Suprapubic skin (tissue), 4 donors: Measurements from ENCODE around the gene KDM6A.

Source experiments
- EP300 ChIP-seq: sonication (generic); formaldehyde crosslinking; IDR thresholded peaks from one replicate; pipeline ENCODE4 v1.6.1; 2017; ENCODE audit warnings: antibody characterized with exemption
- POLR2AphosphoS5 ChIP-seq, 3 donors: sonication (generic); formaldehyde crosslinking; IDR thresholded peaks; one replicate each; pipeline ENCODE4 v1.6.1; 2017; ENCODE audit warnings: antibody characterized with exemption in 3 of 3
- TF ChIP-seq, protein P1 (sequence below), 2 donors: fragments of 200-600 bp in 1 of 2; fragments of 450-650 bp in 1 of 2; sonication (generic) in 1 of 2; IDR thresholded peaks; one replicate each; pipeline ENCODE4 v1.5.1; 2016 to 2019; ENCODE audit warnings: antibody characterized with exemption in 2 of 2, mild to moderate bottlenecking in 1 of 2, moderate library complexity in 1 of 2

- TF ChIP-seq, protein P1, sequence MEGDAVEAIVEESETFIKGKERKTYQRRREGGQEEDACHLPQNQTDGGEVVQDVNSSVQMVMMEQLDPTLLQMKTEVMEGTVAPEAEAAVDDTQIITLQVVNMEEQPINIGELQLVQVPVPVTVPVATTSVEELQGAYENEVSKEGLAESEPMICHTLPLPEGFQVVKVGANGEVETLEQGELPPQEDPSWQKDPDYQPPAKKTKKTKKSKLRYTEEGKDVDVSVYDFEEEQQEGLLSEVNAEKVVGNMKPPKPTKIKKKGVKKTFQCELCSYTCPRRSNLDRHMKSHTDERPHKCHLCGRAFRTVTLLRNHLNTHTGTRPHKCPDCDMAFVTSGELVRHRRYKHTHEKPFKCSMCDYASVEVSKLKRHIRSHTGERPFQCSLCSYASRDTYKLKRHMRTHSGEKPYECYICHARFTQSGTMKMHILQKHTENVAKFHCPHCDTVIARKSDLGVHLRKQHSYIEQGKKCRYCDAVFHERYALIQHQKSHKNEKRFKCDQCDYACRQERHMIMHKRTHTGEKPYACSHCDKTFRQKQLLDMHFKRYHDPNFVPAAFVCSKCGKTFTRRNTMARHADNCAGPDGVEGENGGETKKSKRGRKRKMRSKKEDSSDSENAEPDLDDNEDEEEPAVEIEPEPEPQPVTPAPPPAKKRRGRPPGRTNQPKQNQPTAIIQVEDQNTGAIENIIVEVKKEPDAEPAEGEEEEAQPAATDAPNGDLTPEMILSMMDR (IDR thresholded peaks at IDR 0.05) = no peak
- no peak for TF ChIP-seq EP300
- TF ChIP-seq POLR2AphosphoS5 (IDR thresholded peaks at IDR 0.05) = no peak
Measured at GRCh38 chrX:45137531-45137930, 264.5 kb downstream of the KDM6A start.
